22Rv1 (cell line): ENCODE measurements around the gene DNAH8.

Experiments
- ZFX ChIP-seq: fragments of 450-650 bp; IDR thresholded peaks from 2 replicates; pipeline ENCODE4 v1.6.1; 2017; ENCODE audit warnings: antibody characterized with exemption, borderline replicate concordance
- TF ChIP-seq, protein P1 (sequence below): fragments of 450-650 bp; IDR thresholded peaks from 2 replicates; pipeline ENCODE4 v1.5.1; 2017; ENCODE audit warnings: mild to moderate bottlenecking

DNA sequence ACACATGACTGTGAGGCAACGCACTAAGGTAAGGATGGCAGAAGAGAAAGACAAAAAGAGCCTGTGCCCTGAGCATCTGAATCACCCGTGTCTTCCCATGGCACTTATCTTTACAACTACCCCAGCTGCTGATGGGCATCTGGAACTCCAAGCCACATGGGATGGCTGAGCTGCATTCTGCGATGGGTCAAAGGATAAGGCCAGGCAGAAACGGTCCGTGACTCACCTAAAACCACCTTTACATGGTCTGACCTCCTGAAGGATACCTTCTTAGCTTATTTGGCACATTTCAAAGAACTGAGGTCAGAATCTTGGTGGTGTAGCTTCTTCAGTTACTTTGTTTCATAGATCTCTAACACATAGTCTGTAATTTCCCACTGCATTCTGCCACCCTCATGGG is 99.7 kb downstream of the DNAH8 start:
- TF ChIP-seq, protein P1, sequence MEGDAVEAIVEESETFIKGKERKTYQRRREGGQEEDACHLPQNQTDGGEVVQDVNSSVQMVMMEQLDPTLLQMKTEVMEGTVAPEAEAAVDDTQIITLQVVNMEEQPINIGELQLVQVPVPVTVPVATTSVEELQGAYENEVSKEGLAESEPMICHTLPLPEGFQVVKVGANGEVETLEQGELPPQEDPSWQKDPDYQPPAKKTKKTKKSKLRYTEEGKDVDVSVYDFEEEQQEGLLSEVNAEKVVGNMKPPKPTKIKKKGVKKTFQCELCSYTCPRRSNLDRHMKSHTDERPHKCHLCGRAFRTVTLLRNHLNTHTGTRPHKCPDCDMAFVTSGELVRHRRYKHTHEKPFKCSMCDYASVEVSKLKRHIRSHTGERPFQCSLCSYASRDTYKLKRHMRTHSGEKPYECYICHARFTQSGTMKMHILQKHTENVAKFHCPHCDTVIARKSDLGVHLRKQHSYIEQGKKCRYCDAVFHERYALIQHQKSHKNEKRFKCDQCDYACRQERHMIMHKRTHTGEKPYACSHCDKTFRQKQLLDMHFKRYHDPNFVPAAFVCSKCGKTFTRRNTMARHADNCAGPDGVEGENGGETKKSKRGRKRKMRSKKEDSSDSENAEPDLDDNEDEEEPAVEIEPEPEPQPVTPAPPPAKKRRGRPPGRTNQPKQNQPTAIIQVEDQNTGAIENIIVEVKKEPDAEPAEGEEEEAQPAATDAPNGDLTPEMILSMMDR, result no peak
- TF ChIP-seq ZFX, result no peak
